ENCODE data around the gene MRPS23.

- TF ChIP-seq CTCF (IDR thresholded peaks at IDR 0.05; ENCODE audit: poor library complexity, severe bottlenecking) = no peak
- no peak for TF ChIP-seq EZH2 (IDR thresholded peaks at IDR 0.05; ENCODE audit: borderline replicate concordance, insufficient read depth, low read length, poor library complexity, severe bottlenecking)
- TF ChIP-seq POLR2AphosphoS5 (IDR thresholded peaks at IDR 0.05) = no peak
Measured at GRCh38 chr17:57858838-57859237, 9.0 kb upstream of the MRPS23 start.
